Right lobe of liver (tissue), 4 donors: ENCODE results near the gene HOXC13.

Experiments used
- POLR2A ChIP-seq: fragments of 450-650 bp; IDR thresholded peaks from one replicate; pipeline ENCODE4 v1.6.1; 2017; ENCODE audit warnings: antibody characterized with exemption, mild to moderate bottlenecking
- TF ChIP-seq, protein P1 (sequence below), 4 donors: fragments of 200-600 bp in 3 of 4; fragments of 450-650 bp in 1 of 4; IDR thresholded peaks; one replicate each; pipeline versions ENCODE4 v1.5.1 to v1.8.0; 2016 to 2022; ENCODE audit warnings: antibody characterized with exemption in 4 of 4, mild to moderate bottlenecking in 2 of 4
- donor health status: DM: no; HTN: no; CAD: no.
- donor health status: DM: no; HTN: no; CAD: no.
- donor health status: DM: no; HTN: yes; CAD: no.

- TF ChIP-seq, protein P1, sequence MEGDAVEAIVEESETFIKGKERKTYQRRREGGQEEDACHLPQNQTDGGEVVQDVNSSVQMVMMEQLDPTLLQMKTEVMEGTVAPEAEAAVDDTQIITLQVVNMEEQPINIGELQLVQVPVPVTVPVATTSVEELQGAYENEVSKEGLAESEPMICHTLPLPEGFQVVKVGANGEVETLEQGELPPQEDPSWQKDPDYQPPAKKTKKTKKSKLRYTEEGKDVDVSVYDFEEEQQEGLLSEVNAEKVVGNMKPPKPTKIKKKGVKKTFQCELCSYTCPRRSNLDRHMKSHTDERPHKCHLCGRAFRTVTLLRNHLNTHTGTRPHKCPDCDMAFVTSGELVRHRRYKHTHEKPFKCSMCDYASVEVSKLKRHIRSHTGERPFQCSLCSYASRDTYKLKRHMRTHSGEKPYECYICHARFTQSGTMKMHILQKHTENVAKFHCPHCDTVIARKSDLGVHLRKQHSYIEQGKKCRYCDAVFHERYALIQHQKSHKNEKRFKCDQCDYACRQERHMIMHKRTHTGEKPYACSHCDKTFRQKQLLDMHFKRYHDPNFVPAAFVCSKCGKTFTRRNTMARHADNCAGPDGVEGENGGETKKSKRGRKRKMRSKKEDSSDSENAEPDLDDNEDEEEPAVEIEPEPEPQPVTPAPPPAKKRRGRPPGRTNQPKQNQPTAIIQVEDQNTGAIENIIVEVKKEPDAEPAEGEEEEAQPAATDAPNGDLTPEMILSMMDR (IDR thresholded peaks at IDR 0.05): no peak
- no peak for TF ChIP-seq POLR2A
These were observed 2.6 kb downstream of the HOXC13 start for GRCh38 chr12:53941187-53941586.
